ENCODE data around the gene LRG1.

The LRG1 gene

DNA sequence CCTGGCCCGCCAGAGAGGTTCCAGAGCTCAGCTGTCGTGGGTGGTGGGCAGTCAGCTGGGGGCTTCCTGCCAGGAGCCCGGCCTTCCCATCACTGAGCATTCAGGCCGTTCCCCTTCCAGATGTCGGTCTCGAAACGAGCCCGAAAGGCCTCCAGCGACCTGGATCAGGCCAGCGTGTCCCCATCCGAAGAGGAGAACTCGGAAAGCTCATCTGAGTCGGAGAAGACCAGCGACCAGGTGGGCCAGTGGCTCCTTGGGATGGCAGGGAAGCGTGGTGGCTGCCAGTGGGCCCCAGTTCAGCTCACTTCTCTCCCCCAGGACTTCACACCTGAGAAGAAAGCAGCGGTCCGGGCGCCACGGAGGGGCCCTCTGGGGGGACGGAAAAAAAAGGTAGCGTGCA is 48.4 kb downstream of the LRG1 start:
- DNase-seq = no peak

DNA sequence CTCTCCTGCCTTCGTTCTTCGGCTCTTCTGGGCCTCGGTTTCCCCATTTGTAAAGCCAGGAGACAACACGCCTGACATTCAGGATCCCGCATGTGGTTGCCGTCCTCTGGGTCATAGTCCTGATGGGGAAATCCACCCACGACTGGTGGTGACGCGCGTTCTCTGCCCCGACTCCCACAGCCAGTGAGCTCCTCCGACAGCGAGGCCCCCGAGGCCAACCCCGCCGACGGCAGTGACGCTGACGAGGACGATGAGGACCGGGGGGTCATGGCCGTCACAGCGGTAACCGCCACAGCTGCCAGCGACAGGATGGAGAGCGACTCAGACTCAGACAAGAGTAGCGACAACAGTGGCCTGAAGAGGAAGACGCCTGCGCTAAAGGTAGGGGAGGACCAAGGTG is 51.3 kb downstream of the LRG1 start:
- no peak for DNase-seq

DNA sequence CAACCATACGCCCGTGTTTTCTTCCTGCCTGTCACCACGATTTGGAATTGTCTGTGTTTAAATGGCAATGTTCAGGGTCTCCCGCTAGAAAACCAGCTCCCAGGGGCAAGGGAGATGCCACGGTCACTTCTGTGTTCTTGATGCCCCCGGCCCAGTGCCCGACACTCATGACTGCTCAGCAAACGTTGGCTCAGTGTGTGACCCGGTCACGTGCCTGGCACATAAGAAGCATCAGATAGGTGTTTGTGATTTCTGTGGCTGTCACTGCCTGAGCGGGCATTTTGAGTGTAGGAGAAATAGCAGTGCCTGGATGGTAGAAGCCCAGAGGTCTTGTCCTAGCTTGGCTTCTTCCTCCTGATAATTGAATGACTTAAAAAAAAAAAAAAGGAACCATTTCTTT is 52.3 kb downstream of the LRG1 start:
- no peak for DNase-seq

All from stimulated activated CD4-positive, alpha-beta T cell treated with anti-CD3 and anti-CD28 coated beads, Interleukin-2, amount 100 ng/mL, for 24 hours (primary cell).